Skeletal muscle satellite cell (primary cell): ENCODE measurements around the gene IL1R2.

Experiments
- H3K27me3 ChIP-seq: 2 replicates; pipeline ENCODE4 v1.7.0; 2013; ENCODE audit warnings: low read length; ENCODE audit not compliant: control insufficient read depth, insufficient read depth
- H3K36me3 ChIP-seq: 2 replicates; pipeline ENCODE4 v1.7.0; 2013; ENCODE audit warnings: mild to moderate bottlenecking, control low read depth, low read length; ENCODE audit not compliant: insufficient read depth
- H3K4me1 ChIP-seq: 2 replicates; pipeline ENCODE4 v1.7.0; 2013; ENCODE audit warnings: low read length; ENCODE audit not compliant: control insufficient read depth, insufficient read depth
- H3K4me2 ChIP-seq: 2 replicates; pipeline ENCODE4 v1.7.0; 2013; ENCODE audit warnings: mild to moderate bottlenecking, low read length
- H3K4me3 ChIP-seq: 2 replicates; pipeline ENCODE4 v1.7.0; 2013; ENCODE audit warnings: low read length
- H3K9ac ChIP-seq: 2 replicates; pipeline ENCODE4 v1.7.0; 2013; ENCODE audit warnings: mild to moderate bottlenecking, low read depth, low read length, moderate library complexity
- H3K9me3 ChIP-seq: replicated peaks from 2 replicates; pipeline ENCODE4 v1.7.0; 2013; ENCODE audit warnings: mild to moderate bottlenecking, control low read depth, low read length

Gene IL1R2

DNA sequence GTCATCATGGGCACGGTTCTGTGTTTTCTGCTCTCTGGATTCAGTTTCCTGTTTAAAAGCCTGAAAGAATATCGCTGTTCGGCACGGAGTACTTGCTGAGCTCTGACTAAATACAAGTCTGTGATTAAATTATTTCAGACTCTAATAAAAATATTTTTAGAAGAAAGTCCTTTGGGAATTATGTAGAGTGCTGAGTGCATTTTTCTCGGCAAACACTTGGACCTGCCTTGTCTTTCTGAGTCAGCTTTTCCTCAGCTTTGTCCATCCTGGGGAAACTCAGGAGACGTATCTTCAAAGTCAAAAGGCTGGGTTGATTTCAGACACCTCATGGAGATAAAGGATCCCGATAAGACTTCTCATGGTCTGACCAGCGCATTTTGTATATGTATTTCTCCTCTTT, 45.9 kb downstream of the IL1R2 start:
- Histone ChIP-seq H3K36me3 (no peaks in the 10 kb centered on the region), H3K27me3 (no peaks in the 10 kb centered on the region), H3K4me2 (peak overlapping the region; percentile 58), H3K4me3 (peak overlapping the region; percentile 9), H3K4me1 (peaks cover 64% of the 10 kb centered on the region), H3K9me3 (no peaks in the 10 kb centered on the region), H3K9ac (peak overlapping the region; percentile 74)

DNA sequence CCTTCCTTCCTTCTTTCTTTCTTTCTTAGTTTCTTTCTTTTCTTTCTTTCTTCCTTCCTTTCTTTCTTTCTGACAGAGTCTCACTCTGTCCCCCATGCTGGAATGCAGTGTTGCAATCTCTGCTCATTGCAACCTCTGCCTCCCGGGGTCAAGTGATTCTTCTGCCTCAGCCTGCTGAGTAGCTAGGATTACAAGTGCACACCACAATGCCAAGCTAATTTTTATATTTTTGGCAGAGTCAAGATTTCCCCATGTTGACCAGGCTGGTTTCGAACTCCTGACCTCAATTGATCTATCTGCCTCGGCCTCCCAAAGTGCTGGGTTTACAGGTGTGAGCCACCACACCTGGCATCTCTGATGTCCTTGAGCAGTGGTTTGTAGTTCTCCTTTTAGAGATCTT, 48.5 kb downstream of the IL1R2 start:
- Histone ChIP-seq H3K27me3 (no peaks in the 10 kb centered on the region), H3K4me2 (no peak overlapping the region), H3K4me1 (peaks cover 46% of the 10 kb centered on the region), H3K9ac (peak overlapping the region; percentile 4), H3K36me3 (no peaks in the 10 kb centered on the region), H3K4me3 (no peak overlapping the region), H3K9me3 (no peaks in the 10 kb centered on the region)

DNA sequence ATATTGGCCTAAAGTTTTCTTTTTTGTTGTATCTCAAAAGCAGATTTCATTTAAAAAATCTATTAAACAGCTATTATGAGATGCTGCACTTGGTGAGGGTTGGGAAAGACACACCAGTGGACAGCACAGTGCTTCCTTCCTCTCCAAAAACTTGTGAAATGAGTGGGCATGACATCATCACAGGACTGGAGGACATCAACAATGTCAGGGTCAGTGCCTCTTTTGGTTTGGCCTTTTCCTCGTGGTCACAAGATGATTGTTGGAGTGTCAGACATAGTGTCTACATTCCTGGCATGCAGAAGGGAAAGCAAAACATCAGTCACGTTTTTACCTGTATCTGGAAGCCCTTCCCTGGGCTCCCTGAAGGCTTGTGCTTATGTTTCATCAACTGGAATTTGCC, 49.6 kb downstream of the IL1R2 start:
- H3K36me3 ChIP-seq, result no peaks in the 10 kb centered on the region
- H3K4me2 ChIP-seq, result no peak overlapping the region
- H3K9ac ChIP-seq, result peak overlapping the region; percentile 24
- H3K27me3 ChIP-seq, result no peaks in the 10 kb centered on the region
- H3K4me3 ChIP-seq, result no peak overlapping the region
- H3K4me1 ChIP-seq, result peaks cover 48% of the 10 kb centered on the region
- H3K9me3 ChIP-seq, result no peaks in the 10 kb centered on the region

DNA sequence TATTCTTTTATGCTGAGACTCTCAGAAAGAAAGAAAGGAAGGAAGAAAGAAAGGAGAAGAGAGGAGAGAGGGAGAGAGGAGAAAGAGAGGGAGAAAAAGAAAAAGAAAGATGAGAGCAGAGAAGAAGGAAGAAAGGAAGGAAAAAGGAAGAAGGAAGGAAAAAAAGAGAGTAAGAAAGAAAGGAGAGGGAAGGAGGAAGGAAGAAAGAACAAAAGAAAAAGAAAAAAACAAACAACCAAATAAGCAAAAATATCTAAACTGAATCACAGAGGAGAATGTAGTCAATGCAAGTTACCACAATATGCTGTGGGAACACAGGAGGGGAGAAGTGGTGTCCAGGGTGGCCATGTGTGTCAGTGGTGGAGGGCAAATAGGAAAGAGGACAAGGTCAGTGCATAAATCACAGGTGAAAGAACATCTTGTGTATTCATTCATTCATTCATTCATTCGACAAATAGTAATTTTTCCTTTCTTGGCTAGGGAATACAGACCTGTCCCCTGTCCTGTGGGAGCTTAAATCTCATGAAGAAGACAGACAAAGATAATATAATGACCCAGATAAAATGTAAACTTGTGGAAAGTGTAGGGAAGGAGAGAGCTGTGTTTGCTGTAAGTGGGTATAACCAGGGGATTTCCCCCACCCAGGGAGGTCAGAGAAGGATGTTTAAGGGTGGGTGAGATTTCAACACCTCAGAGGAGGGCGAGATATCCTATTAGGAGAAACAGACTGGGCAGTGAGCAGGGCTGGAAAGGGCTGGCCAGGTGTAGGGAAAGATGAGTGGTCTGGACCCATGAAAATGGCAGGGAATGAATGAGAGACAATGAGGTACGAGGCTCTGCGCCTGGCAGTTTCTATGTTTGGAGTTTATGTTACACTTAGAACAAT, 50.7 kb downstream of the IL1R2 start:
- Histone ChIP-seq H3K4me2 (no peak overlapping the region), H3K4me3 (no peak overlapping the region), H3K36me3 (no peaks in the 10 kb centered on the region), H3K27me3 (no peaks in the 10 kb centered on the region), H3K9me3 (no peaks in the 10 kb centered on the region), H3K9ac (no peak overlapping the region), H3K4me1 (peaks cover 42% of the 10 kb centered on the region)

DNA sequence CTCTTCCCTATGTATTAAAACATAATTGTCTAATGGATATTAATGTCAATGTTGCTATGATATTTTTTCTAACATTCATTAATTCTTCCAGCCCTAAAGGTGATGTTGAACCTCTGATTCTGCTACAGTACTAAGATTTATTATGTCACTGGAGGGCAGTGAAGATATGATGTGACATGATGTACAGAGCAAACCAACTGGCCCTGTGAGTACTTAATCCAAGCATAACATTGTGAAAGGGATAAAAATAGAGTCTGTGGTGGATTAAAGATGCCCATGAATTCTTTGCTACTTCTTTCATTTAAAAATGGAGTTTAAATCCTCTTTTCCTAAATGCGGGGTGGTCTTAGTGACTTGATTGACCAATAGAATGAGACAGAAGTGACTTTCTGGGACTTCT, 51.8 kb downstream of the IL1R2 start:
- Histone ChIP-seq H3K36me3 (no peaks in the 10 kb centered on the region), H3K4me1 (peaks cover 40% of the 10 kb centered on the region), H3K27me3 (no peaks in the 10 kb centered on the region), H3K9ac (no peak overlapping the region), H3K4me2 (no peak overlapping the region), H3K9me3 (no peaks in the 10 kb centered on the region), H3K4me3 (no peak overlapping the region)

DNA sequence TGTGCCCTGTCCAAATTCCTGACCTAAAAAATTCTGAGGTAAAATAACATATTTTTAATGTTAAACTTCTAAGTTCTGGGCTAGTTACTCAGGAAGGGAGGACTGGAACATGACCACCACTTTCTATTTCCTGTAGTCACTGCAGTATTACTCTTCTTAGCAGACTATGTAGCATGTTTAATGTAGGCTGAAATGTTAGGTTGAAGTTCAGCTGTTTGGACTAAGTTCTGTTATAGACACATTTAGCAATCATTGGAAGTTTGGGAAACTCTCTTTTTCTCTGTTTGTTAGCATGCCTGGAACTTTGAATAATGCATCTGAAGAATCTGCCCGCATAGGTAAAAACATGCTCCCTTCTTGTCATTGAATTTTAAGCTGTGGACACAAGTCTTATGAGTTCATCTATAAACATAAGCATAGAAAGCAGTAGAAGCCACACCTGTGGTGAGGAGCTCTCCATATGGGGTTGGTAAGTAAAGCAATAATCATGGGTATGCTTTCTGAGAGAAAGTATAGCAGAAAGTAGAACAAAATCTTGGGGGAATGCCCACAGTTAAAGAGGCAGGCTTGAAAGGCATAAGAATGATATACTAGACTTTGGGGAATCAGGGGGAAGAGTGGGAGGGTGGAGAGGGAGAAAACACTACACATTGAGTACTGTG, 52.6 kb downstream of the IL1R2 start:
- Histone ChIP-seq H3K4me2 (no peak overlapping the region), H3K27me3 (no peaks in the 10 kb centered on the region), H3K4me3 (no peak overlapping the region), H3K9ac (no peak overlapping the region), H3K9me3 (no peaks in the 10 kb centered on the region), H3K4me1 (peaks cover 46% of the 10 kb centered on the region), H3K36me3 (no peaks in the 10 kb centered on the region)

DNA sequence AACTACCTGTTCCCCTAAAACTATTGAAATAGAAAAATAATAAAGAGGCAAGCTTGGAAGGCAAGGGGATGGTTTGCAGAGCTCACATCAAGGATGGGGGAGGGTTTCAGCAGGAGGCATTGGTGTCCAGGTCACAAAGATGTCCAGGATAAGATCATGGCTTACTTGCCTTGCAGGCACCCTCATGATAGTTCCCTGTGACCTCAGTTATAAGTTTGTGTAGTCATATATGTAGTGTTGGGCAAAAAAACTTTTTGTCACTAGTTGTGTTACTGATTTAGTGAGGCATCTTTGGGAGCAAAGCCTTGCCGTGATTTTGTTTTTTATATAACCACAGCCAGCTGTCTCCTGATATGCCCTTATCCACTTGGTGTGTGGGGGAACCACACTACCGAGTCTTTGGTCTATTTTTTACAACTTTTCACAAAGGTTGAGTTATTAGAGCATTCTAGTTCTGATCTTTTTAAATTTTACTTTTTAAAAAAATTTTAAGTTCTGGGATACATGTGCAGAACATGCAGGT, 53.3 kb downstream of the IL1R2 start:
- Histone ChIP-seq H3K4me1 (peaks cover 46% of the 10 kb centered on the region), H3K4me2 (no peak overlapping the region), H3K4me3 (no peak overlapping the region), H3K36me3 (no peaks in the 10 kb centered on the region), H3K9me3 (no peaks in the 10 kb centered on the region), H3K27me3 (no peaks in the 10 kb centered on the region), H3K9ac (no peak overlapping the region)

DNA sequence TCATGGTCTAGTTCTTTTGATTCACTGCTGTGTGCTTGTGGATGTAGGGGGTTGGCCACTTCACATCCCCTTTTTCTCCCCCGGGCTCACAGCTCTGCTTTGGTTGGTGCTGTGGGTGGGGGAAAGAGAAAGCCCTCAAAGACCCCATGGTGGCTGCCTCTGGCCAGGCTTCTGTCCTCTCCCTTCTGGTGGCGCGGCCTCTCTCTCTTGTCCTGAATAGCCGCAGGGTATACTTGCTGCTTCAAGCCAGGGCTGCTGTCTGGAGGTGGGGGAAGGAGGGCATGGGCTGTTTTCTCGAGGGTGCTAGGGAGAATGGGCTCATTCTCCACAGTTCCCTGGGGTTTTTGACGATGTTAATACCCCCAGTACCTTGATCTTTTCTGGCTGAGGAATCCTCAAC, 53.9 kb downstream of the IL1R2 start:
- H3K36me3 ChIP-seq, result no peaks in the 10 kb centered on the region
- no peaks in the 10 kb centered on the region for H3K9me3 ChIP-seq
- peaks cover 46% of the 10 kb centered on the region for H3K4me1 ChIP-seq
- no peak overlapping the region for H3K4me2 ChIP-seq
- no peak overlapping the region for H3K9ac ChIP-seq
- no peak overlapping the region for H3K4me3 ChIP-seq
- H3K27me3 ChIP-seq, result no peaks in the 10 kb centered on the region

DNA sequence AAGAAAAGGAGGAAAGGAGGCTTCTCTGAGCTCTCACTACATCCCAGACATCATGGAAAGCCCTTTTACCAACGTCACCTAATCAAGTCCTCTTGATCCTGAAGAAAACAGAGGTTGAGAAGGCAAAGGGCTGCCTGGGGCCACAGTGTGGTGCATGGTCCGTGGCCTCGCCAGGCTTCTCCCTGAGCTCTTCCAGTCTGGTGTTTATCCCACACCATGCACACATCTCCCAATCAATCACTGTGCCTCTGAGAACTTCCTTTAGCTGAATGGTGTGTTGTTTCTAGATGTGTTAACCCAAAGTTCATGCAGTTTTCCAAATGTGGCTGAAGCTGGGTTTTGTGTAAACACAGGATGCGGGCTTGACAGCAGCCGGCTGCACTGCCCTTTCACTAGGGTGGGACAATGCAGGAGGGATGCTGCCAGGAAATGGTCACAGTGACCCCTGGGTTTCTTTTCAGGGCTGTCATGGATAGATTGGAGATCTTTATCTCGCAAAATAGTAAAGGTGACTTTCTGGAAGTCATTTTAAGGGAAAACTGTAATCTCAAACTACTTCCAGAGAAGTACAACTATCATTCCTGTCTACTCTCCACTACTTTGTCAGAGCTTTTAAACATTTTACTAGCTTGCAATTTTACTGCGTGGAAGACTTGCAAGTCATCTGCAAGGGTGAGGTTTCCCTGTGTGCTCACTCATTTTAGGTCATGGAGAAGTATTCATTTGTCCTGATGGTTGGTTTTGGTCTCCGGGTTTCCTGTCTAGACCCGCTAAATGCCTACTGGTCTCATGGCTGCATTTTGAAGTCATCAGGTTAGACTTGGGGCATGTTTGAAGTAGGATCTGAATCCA, 54.6 kb downstream of the IL1R2 start:
- Histone ChIP-seq H3K9ac (no peak overlapping the region), H3K4me2 (no peak overlapping the region), H3K36me3 (no peaks in the 10 kb centered on the region), H3K4me3 (no peak overlapping the region), H3K9me3 (no peaks in the 10 kb centered on the region), H3K4me1 (peaks cover 47% of the 10 kb centered on the region), H3K27me3 (no peaks in the 10 kb centered on the region)

DNA sequence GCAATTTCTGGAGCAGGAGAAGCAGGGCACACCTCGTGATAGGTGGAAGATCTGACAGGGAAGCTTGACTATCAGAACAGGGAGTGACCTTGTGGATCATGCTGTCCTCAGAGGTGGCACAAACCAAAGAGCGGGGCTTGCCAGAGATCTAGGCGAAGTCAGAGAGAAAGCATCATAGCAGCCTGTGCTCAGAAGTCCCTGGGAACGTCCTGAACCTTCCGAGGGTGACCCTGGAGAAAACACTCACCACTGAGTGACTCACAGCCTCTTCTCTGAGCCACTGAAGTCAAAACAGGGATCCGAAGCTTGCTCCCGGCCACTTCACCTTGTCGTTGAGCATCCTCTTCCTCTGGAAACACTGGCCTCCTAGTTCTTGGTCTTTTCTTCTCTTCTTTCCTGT, 56.7 kb downstream of the IL1R2 start:
- peak overlapping the region; percentile 62 for H3K9ac ChIP-seq

DNA sequence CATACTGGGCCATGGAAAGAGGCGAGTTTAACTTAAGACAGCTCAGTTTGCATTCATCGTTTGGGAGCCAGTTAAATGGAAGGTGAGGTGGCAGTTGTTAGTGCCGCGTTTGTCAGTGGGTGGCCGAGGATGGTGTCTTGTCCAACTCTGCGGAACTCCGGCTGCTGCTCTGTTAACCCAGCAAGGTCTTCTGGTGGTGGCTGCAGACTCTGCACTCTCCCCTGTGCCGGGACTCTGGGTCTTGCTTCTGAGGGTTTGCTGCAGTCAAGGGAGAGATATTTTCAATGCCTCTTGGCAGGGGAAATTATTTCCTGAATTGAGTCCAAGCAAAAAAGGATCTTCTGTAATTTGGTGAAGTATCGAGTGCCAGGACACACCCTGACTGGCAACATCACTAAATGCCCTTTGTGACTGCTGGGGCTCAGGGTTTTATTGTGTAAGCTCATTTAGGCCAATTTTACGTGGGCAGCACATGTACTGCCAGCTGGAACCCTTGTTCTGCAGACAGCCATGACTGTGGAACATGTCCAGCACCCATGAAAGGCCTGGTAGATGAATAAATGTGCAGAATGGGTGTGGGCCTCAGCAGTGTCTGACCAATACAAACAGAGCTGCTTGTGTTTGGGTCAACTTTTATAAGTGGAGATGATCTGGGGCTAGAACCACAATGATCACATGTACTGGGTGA, 58.1 kb downstream of the IL1R2 start:
- peak overlapping the region; percentile 27 for H3K4me2 ChIP-seq
- H3K9me3 ChIP-seq, result no peaks in the 10 kb centered on the region
- H3K36me3 ChIP-seq, result no peaks in the 10 kb centered on the region
- peaks cover 49% of the 10 kb centered on the region for H3K4me1 ChIP-seq
- no peaks in the 10 kb centered on the region for H3K27me3 ChIP-seq
- peak overlapping the region; percentile 4 for H3K4me3 ChIP-seq
- H3K9ac ChIP-seq, result peak overlapping the region; percentile 62

More for the DNA sequence above, 56.7 kb downstream of the IL1R2 start:
- H3K36me3 ChIP-seq, result no peaks in the 10 kb centered on the region
- H3K4me3 ChIP-seq, result peak overlapping the region; percentile 15
- H3K4me1 ChIP-seq, result peaks cover 53% of the 10 kb centered on the region
- no peaks in the 10 kb centered on the region for H3K27me3 ChIP-seq
- no peaks in the 10 kb centered on the region for H3K9me3 ChIP-seq
- peak overlapping the region; percentile 47 for H3K4me2 ChIP-seq
